ENCODE data around the gene LIN54. TPM values are rescaled to one million over a fixed set of nuclear protein-coding genes. Genes with fewer than 3 reads are reported as not detected.
"Not testable (repeated sequence)": the region's sequence is repeated elsewhere in the genome, so short reads cannot be mapped to it uniquely, and the experiment has no call there.

Gene LIN54
- total RNA-seq, 1 donor from 2014 or later = 5.0 TPM

DNA sequence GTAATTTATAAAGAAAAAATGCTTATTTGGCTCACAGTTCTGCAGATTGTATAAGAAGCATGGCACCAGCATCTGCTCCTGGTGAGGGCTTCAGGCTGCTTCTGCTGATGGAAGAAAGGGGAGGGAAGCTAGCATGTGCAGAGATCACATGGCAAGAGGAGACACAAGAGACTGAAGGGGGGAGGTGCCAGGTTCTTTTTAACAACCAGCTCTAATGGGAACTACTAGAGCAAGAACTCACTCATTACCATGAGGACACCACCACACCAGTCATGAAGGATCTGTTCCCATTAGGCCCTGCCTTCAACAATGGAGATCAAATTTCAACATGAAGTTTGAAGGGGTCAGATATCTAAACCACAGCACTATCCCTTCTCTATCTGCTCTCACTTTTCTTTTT is 14.9 kb upstream of the LIN54 start:
- no peaks in the 10 kb centered on the region for H3K36me3 ChIP-seq (ENCODE audit: control insufficient read depth, insufficient read depth, low read length)
- TF ChIP-seq CTCF (IDR thresholded peaks at IDR 0.05; ENCODE audit: insufficient read depth, low read length, poor library complexity, severe bottlenecking) = no peak
- no peaks in the 10 kb centered on the region for H3K27me3 ChIP-seq (ENCODE audit: control insufficient read depth, insufficient read depth, low read length)
- no peak for DNase-seq (ENCODE audit: low read depth)
- no peak overlapping the region for H3K4me3 ChIP-seq (ENCODE audit: low read depth, low read length)

- no peak for TF ChIP-seq CTCF (IDR thresholded peaks at IDR 0.05; ENCODE audit: insufficient read depth, low read length, poor library complexity, severe bottlenecking)
- Histone ChIP-seq H3K4me3 (ENCODE audit: low read depth, low read length) (no peak overlapping the region), H3K27me3 (ENCODE audit: control insufficient read depth, insufficient read depth, low read length) (no peaks in the 10 kb centered on the region), H3K36me3 (ENCODE audit: control insufficient read depth, insufficient read depth, low read length) (no peaks in the 10 kb centered on the region)
- no peak for DNase-seq (ENCODE audit: low read depth)
Measured at GRCh38 chr4:83024233-83024632, 13.6 kb upstream of the LIN54 start.

DNA sequence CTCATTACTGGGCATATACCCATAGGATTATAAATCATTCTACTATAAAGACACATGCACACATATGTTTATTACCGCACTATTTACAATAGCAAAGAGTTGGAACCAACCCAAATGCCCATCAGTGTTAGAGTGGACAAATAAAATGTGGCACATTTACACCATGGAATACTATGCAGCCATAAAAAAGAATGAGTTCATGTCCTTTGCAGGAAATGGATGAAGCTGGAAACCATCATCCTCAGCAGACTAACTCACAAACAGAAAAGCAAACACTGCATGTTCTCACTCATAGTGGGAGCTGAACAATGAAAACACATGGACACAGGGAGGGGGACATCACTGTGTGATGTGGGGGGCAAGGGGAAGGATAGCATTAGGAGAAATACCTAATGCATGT is 13.0 kb upstream of the LIN54 start:
- DNase-seq (ENCODE audit: low read depth); H3K27me3 ChIP-seq (ENCODE audit: control insufficient read depth, insufficient read depth, low read length); H3K36me3 ChIP-seq (ENCODE audit: control insufficient read depth, insufficient read depth, low read length); H3K4me3 ChIP-seq (ENCODE audit: low read depth, low read length): not testable (repeated sequence)

GRCh38 chr4:83022724-83023450 is 12.3 kb upstream of the LIN54 start:
- DNase-seq (ENCODE audit: low read depth) = no peak
- no peak for TF ChIP-seq CTCF (IDR thresholded peaks at IDR 0.05; ENCODE audit: insufficient read depth, low read length, poor library complexity, severe bottlenecking)
- no peaks in the 10 kb centered on the region for H3K36me3 ChIP-seq (ENCODE audit: control insufficient read depth, insufficient read depth, low read length)
- H3K27me3 ChIP-seq (ENCODE audit: control insufficient read depth, insufficient read depth, low read length) = no peaks in the 10 kb centered on the region
- no peak overlapping the region for H3K4me3 ChIP-seq (ENCODE audit: low read depth, low read length)

DNA sequence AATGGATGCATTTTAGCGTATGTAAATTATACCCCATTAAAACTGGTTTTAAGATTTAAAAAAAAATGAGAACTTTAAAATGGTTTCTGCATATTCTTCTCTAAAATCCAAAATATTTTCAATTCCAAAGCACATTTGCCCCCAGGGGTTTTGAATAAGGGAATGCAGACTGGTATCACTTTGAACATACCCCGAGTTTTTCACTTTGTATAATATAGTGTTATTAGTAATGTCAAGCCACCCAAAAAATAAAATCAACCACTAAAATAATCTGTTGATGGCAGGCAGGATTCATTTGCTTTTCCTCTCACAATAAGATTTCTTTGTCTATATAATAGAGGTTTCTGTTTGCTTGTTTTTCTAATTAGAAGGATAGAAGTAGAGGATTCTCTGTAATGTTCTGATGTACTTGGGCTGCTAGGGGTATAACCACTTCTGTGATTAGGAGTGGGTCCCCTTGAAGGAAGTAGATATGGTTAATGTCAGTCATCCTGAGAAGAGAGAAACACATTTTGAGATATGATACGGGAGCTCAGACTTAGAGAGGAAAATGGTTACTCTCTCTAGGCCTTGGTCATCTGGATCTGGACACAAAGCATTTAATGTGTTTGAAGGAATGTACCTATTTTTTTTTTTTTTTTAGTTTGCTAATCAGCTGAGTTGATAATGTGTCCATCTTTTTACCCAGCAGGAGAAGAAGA is 9.3 kb upstream of the LIN54 start:
- Histone ChIP-seq H3K36me3 (ENCODE audit: control insufficient read depth, insufficient read depth, low read length) (no peaks in the 10 kb centered on the region), H3K27me3 (ENCODE audit: control insufficient read depth, insufficient read depth, low read length) (no peaks in the 10 kb centered on the region), H3K4me3 (ENCODE audit: low read depth, low read length) (no peak overlapping the region)
- no peak for TF ChIP-seq CTCF (IDR thresholded peaks at IDR 0.05; ENCODE audit: insufficient read depth, low read length, poor library complexity, severe bottlenecking)
- no peak for DNase-seq (ENCODE audit: low read depth)

DNA sequence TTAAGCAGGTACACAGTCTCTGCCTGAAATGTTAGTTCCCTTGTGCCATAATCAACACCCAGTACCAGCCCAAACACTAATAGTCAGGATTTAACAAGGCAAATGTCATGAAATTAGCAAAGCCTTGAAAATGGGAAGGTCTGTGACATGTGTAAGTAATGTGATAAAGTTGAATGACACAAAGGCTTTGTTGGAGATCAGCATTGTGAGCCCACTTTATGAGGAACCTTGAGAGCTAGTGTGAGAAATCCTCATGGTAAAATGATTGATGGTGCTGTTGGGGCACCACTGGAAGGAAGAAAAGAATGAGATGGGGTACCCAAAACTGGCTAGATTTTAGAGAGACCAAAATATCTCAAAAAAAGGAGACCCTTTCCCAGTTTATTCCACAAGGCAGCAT is 3.3 kb upstream of the LIN54 start:
- Histone ChIP-seq H3K27me3 (ENCODE audit: control insufficient read depth, insufficient read depth, low read length) (no peaks in the 10 kb centered on the region), H3K4me3 (ENCODE audit: low read depth, low read length) (no peak overlapping the region), H3K36me3 (ENCODE audit: control insufficient read depth, insufficient read depth, low read length) (no peaks in the 10 kb centered on the region)
- TF ChIP-seq CTCF (IDR thresholded peaks at IDR 0.05; ENCODE audit: insufficient read depth, low read length, poor library complexity, severe bottlenecking) = no peak
- DNase-seq (ENCODE audit: low read depth) = no peak
